ENCODE measurements around the gene NUP214. TPM values are rescaled to one million over a fixed set of nuclear protein-coding genes. Genes with fewer than 3 reads are reported as not detected.
A peak's percentile ranks its signal among the peaks of the same experiment; 100 is the strongest.

NUP214 gene
- total and polyA plus RNA-seq, 2 of the 8 experiments (the other 6 are each of a cell fraction or from before 2014, with no cell fraction given): 28.6 to 50.2 TPM

- Histone ChIP-seq H2BK20ac (ENCODE audit: low read length) (peak overlapping the region; percentile 18; the same call in 1 of the 2 replicates), H2AFZ (ENCODE audit: low read length) (no peak overlapping the region), H3K23ac (ENCODE audit: insufficient read length) (no peak overlapping the region), H3K4ac (replicated peaks; ENCODE audit: insufficient read length, low read depth, low read length) (no peak overlapping the region), H3K23me2 (ENCODE audit: low read depth, low read length) (no peaks in the 10 kb centered on the region), H2AK5ac (ENCODE audit: low read depth, low read length) (no peak overlapping the region), H4K91ac (replicated peaks; ENCODE audit: insufficient read length, low read length) (peak overlapping the region; percentile 81), H3K4me1 (replicated peaks in 1 of 4; ENCODE audit: control insufficient read depth in 3 of 4, insufficient read depth in 4 of 4, low read length in 3 of 4) (peaks cover 0 to 9% (median 1%) of the 10 kb centered on the region in 4 experiments; a peak in 1 of 7 replicates), H2BK15ac (ENCODE audit: low read length) (no peak overlapping the region), H3K9me3 (ENCODE audit: insufficient read depth in 2 of 2, low read depth in 1 of 2, low read length in 1 of 2) (no peaks in the 10 kb centered on the region), H2BK12ac (ENCODE audit: low read depth, low read length) (0 out of 2 replicates have a peak overlapping the region, but pooled peaks have one; percentile 39), H3K14ac (ENCODE audit: insufficient read length) (no peak overlapping the region), H4K8ac (ENCODE audit: extremely low read depth, insufficient read depth, low read length) (peak overlapping the region; percentile 11; the same call in 1 of the 2 replicates), H3K79me2 (ENCODE audit: control insufficient read depth in 1 of 2, insufficient read depth in 2 of 2, low read length in 2 of 2) (no peaks in the 10 kb centered on the region), H3K18ac (ENCODE audit: extremely low read depth, low read length) (peak overlapping the region; percentile 60), H3K56ac (replicated peaks; ENCODE audit: insufficient read length, low read depth, low read length) (no peak overlapping the region), H3K4me3 (ENCODE audit: extremely low read depth in 1 of 4, insufficient read depth in 2 of 4, low read depth in 3 of 4, low read length in 4 of 4) (no peak overlapping the region), H2BK120ac (replicated peaks; ENCODE audit: low read depth, low read length) (no peak overlapping the region), H3K27ac (ENCODE audit: low read depth, low read length) (no peak overlapping the region), H4K20me1 (replicated peaks in 1 of 2; ENCODE audit: control insufficient read depth in 1 of 2, insufficient read depth in 2 of 2, low read length in 2 of 2) (no peaks in the 10 kb centered on the region), H3K4me2 (ENCODE audit: insufficient read depth in 1 of 2, low read depth in 2 of 2, low read length in 2 of 2) (no peak overlapping the region), H3K9ac (replicated peaks in 1 of 4; ENCODE audit: extremely low read depth in 1 of 4, low read depth in 3 of 4, low read length in 3 of 4) (no peak overlapping the region), H2BK5ac (ENCODE audit: low read depth, low read length) (peak overlapping the region; percentile 66; the same call in 1 of the 2 replicates), H3K27me3 (replicated peaks in 1 of 4; ENCODE audit: control insufficient read depth in 3 of 4, extremely low read depth in 1 of 4, insufficient read depth in 3 of 4, low read length in 3 of 4) (no peaks in the 10 kb centered on the region), H4K5ac (ENCODE audit: insufficient read length, low read depth, low read length) (no peak overlapping the region), H3K79me1 (ENCODE audit: low read depth, low read length) (no peaks in the 10 kb centered on the region), H3K36me3 (ENCODE audit: control insufficient read depth in 2 of 4, insufficient read depth in 4 of 4, low read length in 3 of 4) (no peaks in the 10 kb centered on the region)
- no peak for DNase-seq (ENCODE audit: low read depth in 1 of 2, low spot score in 2 of 2)
- no peak for FAIRE-seq
- ChIA-PET CTCF (ENCODE audit: partially characterized antibody) (interaction anchor here (0.8 to 2.5 kb wide), 5 partner anchors 12 to 94 kb away, joined by 3 to 13 read pairs (median 10); no protein-coding TSS in a partner anchor), POLR2A (ENCODE audit: partially characterized antibody) (interaction anchor here (0.7 to 2.1 kb wide), 4 partner anchors 17 to 151 kb away, joined by 3 to 5 read pairs (median 4); no protein-coding TSS in a partner anchor)
- WGBS, 2 experiments (ENCODE audit: extremely low coverage in 1 of 2, insufficient coverage in 1 of 2, insufficient read length in 1 of 2, insufficient replicate concordance in 2 of 2, low coverage in 1 of 2, low lambda C conversion rate in 2 of 2, missing lambda C conversion rate in 1 of 2): 91% methylated on average over 8 of the region's 8 CpGs; no CpG with 5 or more reads in 1 of the 2 experiments
- TF ChIP-seq POLR2AphosphoS5 (IDR thresholded peaks at IDR 0.05; ENCODE audit: low read depth, low read length) (no peak), KDM4A (IDR thresholded peaks at IDR 0.05; ENCODE audit: low read depth, low read length, severe bottlenecking) (no peak), SP4 (IDR thresholded peaks at IDR 0.05; ENCODE audit: low read length) (no peak), JUN (IDR thresholded peaks at IDR 0.05; ENCODE audit: low read depth, low read length) (no peak), MAX (IDR thresholded peaks at IDR 0.05) (no peak), SIX5 (IDR thresholded peaks at IDR 0.05; ENCODE audit: low read depth, low read length) (no peak), TAF7 (optimal IDR thresholded peaks at IDR 0.05; ENCODE audit: borderline replicate concordance, low read depth, low read length) (no peak), CREB1 (IDR thresholded peaks at IDR 0.05) (no peak), HDAC2 (IDR thresholded peaks at IDR 0.05; ENCODE audit: borderline replicate concordance in 1 of 2, low read depth in 2 of 2, low read length in 2 of 2) (no peak)
- TF ChIP-seq, protein P1, sequence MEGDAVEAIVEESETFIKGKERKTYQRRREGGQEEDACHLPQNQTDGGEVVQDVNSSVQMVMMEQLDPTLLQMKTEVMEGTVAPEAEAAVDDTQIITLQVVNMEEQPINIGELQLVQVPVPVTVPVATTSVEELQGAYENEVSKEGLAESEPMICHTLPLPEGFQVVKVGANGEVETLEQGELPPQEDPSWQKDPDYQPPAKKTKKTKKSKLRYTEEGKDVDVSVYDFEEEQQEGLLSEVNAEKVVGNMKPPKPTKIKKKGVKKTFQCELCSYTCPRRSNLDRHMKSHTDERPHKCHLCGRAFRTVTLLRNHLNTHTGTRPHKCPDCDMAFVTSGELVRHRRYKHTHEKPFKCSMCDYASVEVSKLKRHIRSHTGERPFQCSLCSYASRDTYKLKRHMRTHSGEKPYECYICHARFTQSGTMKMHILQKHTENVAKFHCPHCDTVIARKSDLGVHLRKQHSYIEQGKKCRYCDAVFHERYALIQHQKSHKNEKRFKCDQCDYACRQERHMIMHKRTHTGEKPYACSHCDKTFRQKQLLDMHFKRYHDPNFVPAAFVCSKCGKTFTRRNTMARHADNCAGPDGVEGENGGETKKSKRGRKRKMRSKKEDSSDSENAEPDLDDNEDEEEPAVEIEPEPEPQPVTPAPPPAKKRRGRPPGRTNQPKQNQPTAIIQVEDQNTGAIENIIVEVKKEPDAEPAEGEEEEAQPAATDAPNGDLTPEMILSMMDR (IDR thresholded peaks at IDR 0.05; ENCODE audit: control extremely low read depth in 1 of 3, insufficient read depth in 1 of 3, low read depth in 1 of 3, low read length in 3 of 3): no peak
Measured at GRCh38 chr9:131255676-131256197, 130.4 kb downstream of the NUP214 start.

Measured in H1 (cell line).